A673 (cell line): ENCODE measurements around the gene MYCN.

ENCODE experiments used
- EZH2 ChIP-seq: fragments of 200-600 bp; sonication (generic); IDR thresholded peaks from 2 replicates; pipeline ENCODE4 v1.6.1; 2017; ENCODE audit warnings: borderline replicate concordance, low read depth, mild to moderate bottlenecking, mixed read lengths, antibody characterized with exemption, low read length; ENCODE audit not compliant: poor library complexity, severe bottlenecking
- TF ChIP-seq, protein P1 (sequence below): fragments of 300-800, 200-600 bp; sonication (generic); conservative IDR thresholded peaks from 2 replicates; pipeline ENCODE4 v1.5.1; 2017; ENCODE audit warnings: low read depth, mild to moderate bottlenecking, antibody characterized with exemption, low read length, moderate library complexity, mixed read lengths

DNA sequence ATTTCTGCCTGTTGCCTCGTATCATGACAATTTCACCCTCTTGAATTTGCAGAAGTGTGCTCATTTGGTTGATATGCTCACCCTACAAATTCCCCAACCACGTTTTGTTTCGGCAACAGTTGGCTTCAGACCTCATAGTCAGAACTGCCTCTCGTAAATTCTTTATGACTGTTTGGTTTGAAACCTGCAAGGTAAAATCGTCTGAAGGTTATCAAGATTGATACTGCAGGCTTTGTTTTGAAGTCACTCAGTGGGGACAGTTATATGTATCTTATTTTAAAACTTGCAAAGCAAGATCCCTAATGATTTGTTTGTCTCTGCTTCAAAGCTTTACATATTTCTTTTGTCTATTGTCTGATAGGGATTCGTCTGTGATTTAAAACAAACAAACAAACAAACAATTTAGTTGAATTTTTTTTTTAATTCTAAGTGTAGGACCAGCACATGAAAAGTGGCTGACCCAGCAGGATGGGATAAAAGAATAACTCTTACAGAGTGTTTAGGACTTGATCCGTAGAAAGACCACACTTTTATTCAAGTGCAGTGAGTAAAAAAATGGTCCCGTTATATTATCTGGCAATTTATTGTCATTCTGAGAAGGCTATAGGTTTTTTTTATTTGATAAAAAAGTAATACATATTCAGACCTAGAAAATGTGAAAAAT, 45.7 kb upstream of the MYCN start:
- TF ChIP-seq, protein P1, sequence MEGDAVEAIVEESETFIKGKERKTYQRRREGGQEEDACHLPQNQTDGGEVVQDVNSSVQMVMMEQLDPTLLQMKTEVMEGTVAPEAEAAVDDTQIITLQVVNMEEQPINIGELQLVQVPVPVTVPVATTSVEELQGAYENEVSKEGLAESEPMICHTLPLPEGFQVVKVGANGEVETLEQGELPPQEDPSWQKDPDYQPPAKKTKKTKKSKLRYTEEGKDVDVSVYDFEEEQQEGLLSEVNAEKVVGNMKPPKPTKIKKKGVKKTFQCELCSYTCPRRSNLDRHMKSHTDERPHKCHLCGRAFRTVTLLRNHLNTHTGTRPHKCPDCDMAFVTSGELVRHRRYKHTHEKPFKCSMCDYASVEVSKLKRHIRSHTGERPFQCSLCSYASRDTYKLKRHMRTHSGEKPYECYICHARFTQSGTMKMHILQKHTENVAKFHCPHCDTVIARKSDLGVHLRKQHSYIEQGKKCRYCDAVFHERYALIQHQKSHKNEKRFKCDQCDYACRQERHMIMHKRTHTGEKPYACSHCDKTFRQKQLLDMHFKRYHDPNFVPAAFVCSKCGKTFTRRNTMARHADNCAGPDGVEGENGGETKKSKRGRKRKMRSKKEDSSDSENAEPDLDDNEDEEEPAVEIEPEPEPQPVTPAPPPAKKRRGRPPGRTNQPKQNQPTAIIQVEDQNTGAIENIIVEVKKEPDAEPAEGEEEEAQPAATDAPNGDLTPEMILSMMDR: no peak
- TF ChIP-seq EZH2: no peak
